ENCODE measurements around the gene GADL1.

Gene GADL1

GRCh38 chr3:30776186-30776815 lies 118.2 kb downstream of the GADL1 start:
- no peak overlapping the region for H3K4me3 ChIP-seq (ENCODE audit: low read length)
- no peak for DNase-seq (ENCODE audit: low read depth)
- TF ChIP-seq CTCF (conservative IDR thresholded peaks at IDR 0.05; ENCODE audit: low read depth, low read length), result no peak

DNA sequence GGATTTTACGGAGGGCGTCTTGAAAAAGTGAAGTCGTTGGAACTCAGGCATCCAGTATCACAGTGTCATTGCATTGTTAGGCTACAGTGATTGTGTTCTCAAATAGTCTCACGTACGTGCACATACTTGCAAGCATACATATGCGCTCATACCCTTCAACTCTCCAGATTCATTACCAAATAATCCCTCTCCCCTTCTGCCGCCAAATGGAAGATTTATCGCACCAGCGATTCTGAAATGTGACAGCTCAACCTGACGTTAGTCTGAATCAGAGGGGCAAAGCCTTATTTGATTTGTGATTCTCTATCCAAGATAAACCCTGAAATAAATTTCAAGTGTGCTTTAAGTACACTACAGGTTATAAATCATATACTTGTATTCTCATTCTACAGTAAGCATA lies 119.4 kb downstream of the GADL1 start:
- peak; percentile 80 for DNase-seq (ENCODE audit: low read depth)
- TF ChIP-seq CTCF (conservative IDR thresholded peaks at IDR 0.05; ENCODE audit: low read depth, low read length), result no peak
- H3K4me3 ChIP-seq (ENCODE audit: low read length), result no peak overlapping the region

- no peak overlapping the region for H3K4me3 ChIP-seq (ENCODE audit: low read length)
- TF ChIP-seq CTCF (conservative IDR thresholded peaks at IDR 0.05; ENCODE audit: low read depth, low read length), result no peak
- no peak for DNase-seq (ENCODE audit: low read depth)
These were observed 120.4 kb downstream of the GADL1 start for GRCh38 chr3:30774062-30774461.

DNA sequence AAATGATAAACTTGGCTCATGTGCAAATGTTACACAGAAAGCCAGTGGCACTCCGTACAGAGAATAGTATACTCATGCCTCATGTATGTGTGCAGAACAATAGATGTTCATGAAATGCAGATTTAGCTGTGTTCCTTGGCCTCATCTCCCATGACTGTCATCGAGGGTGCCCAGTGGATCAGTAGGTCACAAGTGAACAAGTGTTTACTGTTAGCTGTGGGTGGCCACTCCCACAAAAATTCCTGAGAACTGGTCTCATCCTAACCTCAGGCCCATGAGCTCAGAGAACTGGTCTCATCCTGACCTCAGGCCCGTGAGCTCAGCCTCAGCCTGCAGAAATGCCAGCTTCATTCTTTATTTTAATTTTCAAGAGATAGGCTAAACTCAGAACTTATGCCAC lies 124.1 kb downstream of the GADL1 start:
- DNase-seq (ENCODE audit: low read depth), result peak; percentile 66
- H3K4me3 ChIP-seq (ENCODE audit: low read length), result no peak overlapping the region

GRCh38 chr3:30768703-30769550 lies 125.5 kb downstream of the GADL1 start:
- no peak for DNase-seq (ENCODE audit: low read depth)
- no peak overlapping the region for H3K4me3 ChIP-seq (ENCODE audit: low read length)
- TF ChIP-seq CTCF (conservative IDR thresholded peaks at IDR 0.05; ENCODE audit: low read depth, low read length), result peak; percentile 86

More for the DNA sequence above, 124.1 kb downstream of the GADL1 start:
- TF ChIP-seq CTCF (conservative IDR thresholded peaks at IDR 0.05; ENCODE audit: low read depth, low read length), result no peak

DNA sequence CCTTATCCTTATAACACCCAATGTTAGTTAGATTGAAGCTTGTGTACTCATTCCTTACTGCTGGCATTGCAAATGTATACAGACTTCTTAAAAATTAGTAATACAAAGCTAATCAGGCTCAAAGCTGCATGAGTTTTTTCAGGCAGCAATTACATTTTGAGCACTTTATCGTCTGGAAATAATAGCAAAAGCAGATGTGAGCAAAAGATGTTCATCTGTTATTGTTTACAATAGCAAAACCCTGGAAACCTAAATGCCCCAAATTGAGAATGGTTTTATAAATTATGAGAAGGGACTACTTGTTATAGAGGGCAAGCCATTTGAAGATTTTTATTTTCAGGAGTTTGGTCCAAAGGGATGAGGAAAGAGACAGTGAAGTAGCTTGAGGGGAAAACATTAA lies 126.4 kb downstream of the GADL1 start:
- no peak for DNase-seq (ENCODE audit: low read depth)
- no peak for TF ChIP-seq CTCF (conservative IDR thresholded peaks at IDR 0.05; ENCODE audit: low read depth, low read length)
- H3K4me3 ChIP-seq (ENCODE audit: low read length), result no peak overlapping the region

DNA sequence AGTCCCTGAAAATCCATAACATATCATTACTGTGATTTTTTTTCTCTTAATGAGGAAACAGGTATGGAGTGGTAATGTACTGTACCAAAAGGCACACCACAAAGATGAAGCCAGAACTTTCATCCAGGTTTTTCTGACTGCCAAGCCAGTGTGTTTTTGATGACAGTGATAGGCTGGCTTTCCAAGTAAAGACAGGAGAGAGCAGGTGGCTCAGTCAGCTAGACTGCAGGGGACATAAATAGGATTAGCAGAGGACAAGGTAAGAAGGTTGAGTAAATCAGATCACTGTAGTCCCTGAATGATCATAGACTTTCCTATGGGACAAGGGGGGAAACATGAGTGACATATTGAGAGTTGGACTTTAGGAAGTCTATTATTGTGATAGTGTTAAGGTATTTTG lies 127.9 kb downstream of the GADL1 start:
- TF ChIP-seq CTCF (conservative IDR thresholded peaks at IDR 0.05; ENCODE audit: low read depth, low read length), result no peak
- DNase-seq (ENCODE audit: low read depth), result no peak
- no peak overlapping the region for H3K4me3 ChIP-seq (ENCODE audit: low read length)
